ENCODE results near the gene LPIN3. TPM values are rescaled to one million over a fixed set of nuclear protein-coding genes. Genes with fewer than 3 reads are reported as not detected.

Gene LPIN3
- total and polyA plus RNA-seq, 12 donors: 11.1 to 45.5 (median 18.2) TPM

DNA sequence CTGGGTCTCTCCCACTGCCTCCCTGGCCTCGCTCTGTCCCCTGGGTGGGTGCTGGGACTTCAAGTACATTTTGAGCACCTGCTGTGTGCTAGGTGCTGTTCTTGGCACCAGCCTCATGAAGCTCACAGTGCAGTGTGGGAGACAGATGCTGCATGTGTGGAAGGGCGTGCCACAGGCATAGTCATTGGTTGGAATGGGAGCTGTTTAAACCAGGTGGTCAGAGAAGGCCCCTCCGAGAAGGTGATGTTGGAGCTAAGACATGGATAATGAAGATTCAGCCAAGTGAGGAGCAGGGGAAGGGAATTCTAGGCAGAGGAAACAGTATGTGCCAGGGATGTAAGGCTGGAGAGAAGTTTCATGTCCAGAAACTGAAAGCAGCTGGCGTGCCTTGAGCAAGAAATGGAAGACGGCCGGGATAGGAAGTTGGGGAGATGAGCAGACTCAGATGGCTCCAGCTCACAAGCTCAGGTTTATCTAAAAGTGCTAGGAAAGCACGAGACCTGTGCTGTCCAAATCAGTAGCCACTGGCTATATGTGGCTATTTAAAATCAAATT is 9.9 kb downstream of the LPIN3 start:
- DNase-seq: no peak
- no peaks in the 10 kb centered on the region for H3K9me3 ChIP-seq
- H3K27ac ChIP-seq: no peak overlapping the region
- no peak overlapping the region for H3K4me3 ChIP-seq
- no peak for ATAC-seq
- WGBS, 2 donors: 85 to 87% methylated on average over 7 of the region's 7 CpGs
- TF ChIP-seq CTCF (IDR thresholded peaks at IDR 0.05): no peak
- intact Hi-C loops (cut with DNase I): no loop called here
- no peaks in the 10 kb centered on the region for H3K27me3 ChIP-seq
- H3K4me1 ChIP-seq: peaks cover 0 to 4% (median 0%) of the 10 kb centered on the region in 9 donors
- H3K36me3 ChIP-seq: peaks cover 0 to 76% (median 27%) of the 10 kb centered on the region in 9 donors

DNA sequence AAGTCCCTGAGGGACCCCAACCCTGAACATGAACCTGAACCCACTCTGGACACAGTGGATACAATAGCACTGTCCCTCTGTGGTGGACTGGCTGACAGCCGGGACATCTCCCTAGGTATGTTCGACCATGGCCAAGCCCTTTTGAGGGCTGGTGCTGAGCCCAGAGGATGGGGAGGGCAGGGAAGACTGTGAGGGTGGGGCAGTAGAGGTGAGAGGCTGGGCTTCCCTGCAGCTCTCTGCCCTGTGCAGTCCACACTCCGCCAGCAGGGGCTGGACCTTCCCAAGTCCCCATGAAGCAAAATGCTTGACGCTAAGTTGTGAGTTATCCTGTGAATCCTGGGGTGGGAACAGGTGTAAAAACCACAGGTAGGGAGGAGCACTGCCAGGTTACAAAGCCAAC is 11.5 kb downstream of the LPIN3 start:
- DNase-seq (no peak), ATAC-seq (no peak)
- Histone ChIP-seq H3K27ac (no peak overlapping the region), H3K27me3 (no peaks in the 10 kb centered on the region), H3K36me3 (peaks cover 0 to 79% (median 33%) of the 10 kb centered on the region in 9 donors), H3K9me3 (no peaks in the 10 kb centered on the region), H3K4me3 (no peak overlapping the region), H3K4me1 (peaks cover 0 to 5% (median 0%) of the 10 kb centered on the region in 9 donors)
- intact Hi-C loops (cut with DNase I): no loop called here
- peak in 1 of 9 donors; percentile 11 for TF ChIP-seq CTCF (IDR thresholded peaks at IDR 0.05)
- WGBS, 2 donors: 77 to 85% methylated on average over 4 of the region's 4 CpGs

DNA sequence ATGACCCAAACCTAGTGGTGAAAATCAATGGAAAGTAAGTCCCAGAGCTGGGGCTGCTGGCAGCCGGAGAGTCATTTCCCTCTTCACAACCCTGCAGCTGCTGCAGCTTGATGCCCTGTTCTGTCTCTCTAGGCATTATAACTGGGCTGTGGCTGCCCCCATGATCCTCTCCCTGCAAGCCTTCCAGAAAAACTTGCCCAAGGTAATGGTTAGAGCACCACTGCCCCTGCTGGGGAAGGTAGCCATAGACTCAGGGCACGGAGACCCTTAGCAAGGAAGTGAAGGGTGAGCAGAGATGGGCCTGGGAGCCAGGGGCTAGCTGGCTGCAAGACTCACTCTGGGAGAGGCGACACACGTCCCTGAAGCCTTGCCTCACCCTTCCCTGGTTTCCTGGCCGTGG is 12.0 kb downstream of the LPIN3 start:
- H3K36me3 ChIP-seq: peaks cover 0 to 82% (median 39%) of the 10 kb centered on the region in 9 donors
- intact Hi-C loops (cut with DNase I): no loop called here

DNA sequence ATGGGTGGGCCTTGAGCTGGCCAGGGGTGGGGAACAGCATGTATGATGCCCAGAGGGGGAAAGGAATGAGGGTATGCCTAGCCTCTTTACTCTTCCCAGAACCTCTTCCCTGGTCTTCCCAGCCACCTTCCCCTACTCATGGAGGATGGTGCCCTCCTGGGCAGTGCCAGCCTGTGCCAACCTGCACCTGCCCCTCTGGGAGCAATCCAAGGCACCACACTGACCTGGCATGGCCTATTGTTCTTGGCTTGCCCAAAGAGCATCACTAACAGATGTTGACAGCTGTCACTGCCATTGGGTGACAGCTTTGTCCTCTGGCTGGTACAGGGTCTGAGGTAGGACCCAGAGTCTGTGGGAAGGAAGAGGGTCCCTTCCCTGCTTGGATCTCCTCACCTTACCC is 12.9 kb downstream of the LPIN3 start:
- intact Hi-C loops (cut with DNase I): no loop called here
- TF ChIP-seq CTCF (IDR thresholded peaks at IDR 0.05): no peak
- Histone ChIP-seq H3K4me1 (peaks cover 0 to 5% (median 0%) of the 10 kb centered on the region in 9 donors), H3K27ac (no peak overlapping the region), H3K4me3 (no peak overlapping the region), H3K27me3 (no peaks in the 10 kb centered on the region), H3K36me3 (peaks cover 0 to 83% (median 39%) of the 10 kb centered on the region in 9 donors), H3K9me3 (no peaks in the 10 kb centered on the region)
- DNase-seq (no peak), ATAC-seq (peak in 3 of 8 donors; percentile 13 to 23 (median 18))

More for the DNA sequence above, 12.0 kb downstream of the LPIN3 start:
- 85 to 87% methylated on average over 5 of the region's 5 CpGs for WGBS, 2 donors
- Histone ChIP-seq H3K27me3 (no peaks in the 10 kb centered on the region), H3K4me1 (peaks cover 0 to 5% (median 0%) of the 10 kb centered on the region in 9 donors), H3K27ac (no peak overlapping the region), H3K4me3 (no peak overlapping the region), H3K9me3 (no peaks in the 10 kb centered on the region)
- DNase-seq (no peak), ATAC-seq (no peak)
- no peak for TF ChIP-seq CTCF (IDR thresholded peaks at IDR 0.05)
